OCI-M2 (cell line): ENCODE results near the gene TCL1B.
"Not testable (repeated sequence)": the region's sequence is repeated elsewhere in the genome, so short reads cannot be mapped to it uniquely, and the experiment has no call there.

ENCODE experiments used
- DNase-seq: peaks from one replicate; lab custom pipeline; 2025; ENCODE audit not compliant: unreplicated experiment; lab: John Stamatoyannopoulos, UW

TCL1B gene, protein sequence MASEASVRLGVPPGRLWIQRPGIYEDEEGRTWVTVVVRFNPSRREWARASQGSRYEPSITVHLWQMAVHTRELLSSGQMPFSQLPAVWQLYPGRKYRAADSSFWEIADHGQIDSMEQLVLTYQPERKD

DNA sequence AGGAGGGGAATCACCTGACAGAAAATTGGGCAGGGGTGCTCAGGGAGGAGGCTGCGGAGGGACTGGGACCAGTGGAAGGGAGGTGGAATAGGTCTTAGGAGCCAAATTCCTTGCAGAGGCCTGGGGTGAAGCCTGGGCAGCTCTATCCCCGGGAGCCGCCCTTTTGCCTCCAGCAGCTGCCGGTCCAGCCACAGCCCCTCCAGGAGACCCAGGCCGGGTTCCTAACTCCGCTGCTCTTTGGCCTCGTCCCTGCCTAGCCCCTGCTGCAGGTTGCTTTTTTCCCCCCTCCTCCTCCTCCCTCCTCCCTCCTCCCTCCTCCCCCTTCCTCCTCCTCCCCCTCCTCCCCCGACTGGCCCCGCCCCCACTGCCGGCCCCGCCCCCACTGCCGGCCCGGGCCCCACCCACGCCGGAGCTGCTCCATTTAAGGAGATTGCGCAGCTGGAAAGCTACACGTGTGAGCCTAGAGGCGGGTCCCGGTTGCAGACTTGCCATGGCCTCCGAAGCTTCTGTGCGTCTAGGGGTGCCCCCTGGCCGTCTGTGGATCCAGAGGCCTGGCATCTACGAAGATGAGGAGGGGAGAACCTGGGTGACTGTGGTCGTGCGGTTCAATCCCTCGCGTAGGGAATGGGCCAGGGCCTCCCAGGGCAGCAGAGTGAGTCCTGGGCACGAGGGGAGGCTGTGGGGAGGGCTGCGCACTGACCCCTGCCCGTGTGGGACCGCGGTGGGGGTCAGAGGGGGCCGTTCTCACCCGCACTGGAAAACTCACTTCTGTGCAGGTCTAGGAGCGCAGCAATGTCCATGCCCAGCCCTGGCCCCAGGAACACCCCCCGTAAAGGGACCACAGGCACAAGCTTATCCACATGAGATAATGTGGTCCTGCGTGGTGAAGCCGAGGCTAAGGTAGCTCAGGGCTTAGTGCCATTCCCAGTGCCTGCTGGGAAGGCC, at the start of gene TCL1B:
Gene TCL1B (plus strand): TSS at position 449 of the 945 bp plus-strand sequence. CDS start 42 bp downstream, at position 491.
- DNase-seq, result no peak

DNA sequence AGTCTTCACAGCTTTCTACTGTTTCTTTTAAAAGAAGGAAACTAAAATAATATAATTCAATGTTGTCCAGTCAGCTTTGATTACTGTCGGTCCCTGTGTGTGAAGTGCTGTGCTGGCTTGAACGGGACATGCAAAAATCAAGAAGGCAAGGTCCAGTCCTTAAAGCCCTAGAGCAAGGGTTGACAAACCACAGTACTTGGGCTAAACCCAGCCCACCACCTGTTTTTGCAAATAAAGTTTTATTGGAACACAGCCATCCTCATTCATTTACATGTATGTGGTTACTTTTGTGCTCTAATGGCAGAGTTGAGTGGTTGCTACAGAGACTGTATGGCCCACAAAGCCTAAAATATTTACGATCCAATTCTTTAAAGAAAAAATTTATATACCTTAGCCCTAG, 41.2 kb upstream of the TCL1B start:
- no peak for DNase-seq

DNA sequence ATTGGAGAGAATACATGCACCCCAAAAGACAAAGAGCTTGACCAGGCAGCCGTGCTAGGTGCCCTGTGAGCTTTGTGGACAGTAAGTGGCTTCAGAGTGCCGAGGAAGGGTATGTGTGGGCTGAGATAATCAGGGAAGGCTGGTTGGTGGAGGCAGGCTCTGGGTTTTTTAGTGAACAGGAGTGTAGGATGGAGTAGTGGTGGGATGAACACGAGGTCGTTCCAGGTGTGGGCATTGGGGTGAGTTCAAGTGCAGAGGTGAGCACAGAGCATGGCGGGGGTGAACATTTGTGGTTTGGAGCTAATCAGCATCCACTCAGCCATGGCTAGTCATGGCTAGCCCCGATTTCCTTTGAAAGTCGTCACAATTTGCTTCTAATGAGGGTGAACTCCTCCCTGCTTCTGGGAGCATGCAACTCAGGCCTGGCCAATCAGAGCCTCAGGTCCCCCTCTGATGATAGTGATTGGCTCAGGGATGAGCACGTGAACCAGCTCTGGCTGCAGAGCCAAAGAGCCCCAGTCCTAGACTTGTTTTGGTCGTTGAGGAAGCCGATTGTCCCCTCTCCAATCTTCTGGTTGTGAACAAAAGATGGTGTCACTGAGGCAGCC, 40.7 kb upstream of the TCL1B start:
- no peak for DNase-seq

DNA sequence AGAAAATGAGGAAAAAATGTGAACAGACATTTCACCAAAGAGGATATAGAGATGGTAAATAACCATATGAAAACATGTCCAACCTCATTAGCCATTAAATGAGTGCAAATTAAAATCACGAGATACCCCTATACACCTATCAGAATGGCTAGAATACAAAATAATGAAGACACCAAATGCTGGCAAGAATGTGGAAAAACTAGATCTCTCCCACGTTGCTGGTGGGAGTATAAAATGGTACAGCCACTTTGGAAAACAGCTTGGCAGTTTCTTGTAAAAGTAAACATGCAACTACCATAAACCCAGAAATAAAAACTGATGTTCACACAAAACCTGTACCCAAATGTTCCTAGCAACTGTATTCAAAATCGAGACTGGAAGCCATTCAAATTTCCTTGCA, 38.3 kb upstream of the TCL1B start:
- no peak for DNase-seq

DNA sequence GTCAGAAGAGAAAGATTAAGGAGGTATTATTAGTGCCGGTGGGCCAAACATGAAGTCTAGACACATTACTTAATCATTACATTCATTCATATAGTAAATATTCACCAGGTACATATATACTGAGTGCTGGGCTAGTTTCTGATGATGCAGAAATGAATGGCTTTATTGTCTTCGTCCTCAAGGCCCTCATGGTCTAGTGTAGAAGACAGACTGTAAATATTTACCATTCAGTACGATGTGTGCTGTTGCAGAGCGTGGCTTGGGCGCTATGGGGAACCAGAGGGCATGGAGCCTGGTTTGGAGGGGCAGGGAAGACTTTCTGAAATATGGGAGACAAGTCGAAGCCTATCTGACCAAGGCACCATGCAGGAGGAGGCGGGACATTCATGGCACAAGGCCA, 37.0 kb upstream of the TCL1B start:
- no peak for DNase-seq

DNA sequence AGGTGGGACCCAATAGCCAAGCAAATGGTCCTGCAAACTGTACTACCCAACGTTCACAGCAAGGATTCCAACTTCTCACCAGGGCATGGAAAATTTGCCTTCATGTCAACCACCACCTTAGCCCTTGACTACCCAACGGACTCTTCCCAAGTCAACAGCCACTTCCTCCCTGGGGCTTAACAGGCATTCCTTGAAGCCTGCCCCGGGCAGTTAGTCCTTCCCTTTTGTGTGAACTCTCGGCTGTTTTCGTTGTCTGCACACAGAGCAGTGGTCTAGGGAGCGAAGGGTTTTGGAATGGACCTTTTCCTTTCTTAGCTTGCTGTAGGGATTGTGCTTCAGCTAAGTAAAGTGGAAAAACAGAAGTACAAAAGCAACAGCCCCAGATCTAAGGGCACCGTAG, 35.2 kb upstream of the TCL1B start:
- no peak for DNase-seq

DNA sequence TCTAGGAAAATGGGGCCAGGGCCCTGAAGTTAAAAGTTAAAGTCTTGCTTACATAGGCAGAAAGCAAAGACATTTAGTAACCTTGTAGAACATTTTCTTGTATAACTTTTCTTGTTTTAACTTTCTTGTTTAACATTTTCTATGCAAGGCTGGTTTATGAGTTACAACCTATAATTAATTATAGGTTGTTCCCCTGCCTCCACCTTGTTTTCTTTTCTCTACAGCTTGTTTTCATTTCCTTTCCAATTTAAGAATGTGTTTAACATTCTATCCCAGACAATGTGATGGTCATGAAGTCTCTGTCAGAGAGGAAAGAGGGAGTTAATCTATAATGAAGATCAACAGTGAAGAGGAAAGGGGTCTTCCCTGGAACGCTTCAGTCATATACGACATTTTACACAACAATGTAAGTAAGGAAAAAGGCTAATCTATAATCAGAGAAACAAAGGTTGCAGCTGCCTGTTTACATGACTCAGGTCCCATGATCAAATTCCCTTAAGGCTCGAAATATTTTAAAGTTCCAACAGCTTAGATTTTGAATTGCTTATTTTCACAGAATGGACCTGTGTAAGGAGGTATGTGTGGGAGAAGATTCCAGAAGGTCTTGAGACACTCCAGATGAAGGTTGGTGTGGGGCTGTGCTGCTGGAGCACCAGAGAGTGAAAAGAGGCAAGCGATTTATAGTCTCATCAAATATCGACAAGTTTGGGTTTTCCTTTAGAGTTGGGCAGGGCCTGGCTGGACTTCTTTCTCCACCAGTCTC, 34.2 kb upstream of the TCL1B start:
- DNase-seq, result no peak

DNA sequence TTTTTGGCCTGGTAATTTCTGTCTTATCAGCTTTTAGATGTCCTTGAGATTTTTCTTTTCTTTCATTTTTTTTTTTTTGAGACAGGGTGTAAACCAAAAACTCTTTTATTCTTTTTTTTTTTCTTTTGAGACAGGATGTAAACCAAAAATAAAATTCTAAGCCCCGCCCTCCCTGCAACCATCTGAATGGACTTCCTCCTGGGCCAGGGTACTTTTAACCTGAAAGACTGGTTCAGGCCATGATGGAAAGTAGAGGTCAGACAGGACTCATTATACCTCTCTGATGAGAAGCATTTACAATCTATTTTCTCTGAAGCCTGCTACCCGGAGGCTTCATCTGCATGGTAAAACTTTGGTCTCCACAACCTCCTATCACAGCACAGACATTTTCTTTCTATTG, 33.5 kb upstream of the TCL1B start:
- DNase-seq, result no peak

DNA sequence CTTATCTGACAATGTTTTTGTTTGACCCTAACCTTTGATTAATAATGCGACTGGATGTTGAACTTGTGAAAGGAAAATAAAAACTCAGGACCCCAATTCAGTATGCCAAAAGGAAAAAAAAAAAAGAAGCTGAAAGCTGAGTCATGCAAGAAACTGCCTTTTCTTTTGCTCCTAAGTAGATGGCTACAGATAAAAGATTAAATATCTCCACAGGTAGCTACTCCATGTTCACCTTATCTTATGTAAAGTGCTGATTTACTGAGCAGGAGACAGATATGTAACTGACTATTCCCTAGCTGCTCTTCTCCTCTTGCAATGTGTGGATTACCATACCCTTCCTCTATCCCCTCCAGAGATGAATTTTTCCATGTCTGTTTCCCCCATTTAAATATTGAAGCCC, 30.8 kb upstream of the TCL1B start:
- no peak for DNase-seq

DNA sequence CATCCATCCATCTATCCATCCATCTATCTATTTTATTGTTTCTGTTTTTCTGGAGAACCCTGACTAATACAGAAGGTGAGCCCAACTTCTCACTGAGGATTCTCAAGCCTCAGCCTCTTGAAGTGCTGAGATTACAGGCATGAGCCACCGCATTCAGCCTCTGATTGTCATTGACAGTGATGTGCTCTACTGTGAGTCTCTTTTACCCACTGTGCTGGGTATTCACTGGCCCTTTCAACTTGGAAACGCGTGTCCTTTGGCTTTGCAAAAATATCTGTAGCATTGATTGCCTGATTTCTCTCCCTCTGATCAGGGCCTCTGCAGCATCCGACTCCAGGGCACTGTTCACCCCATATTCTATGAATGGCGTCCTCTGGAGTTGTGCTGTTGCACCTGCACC, 29.6 kb upstream of the TCL1B start:
- DNase-seq, result no peak

DNA sequence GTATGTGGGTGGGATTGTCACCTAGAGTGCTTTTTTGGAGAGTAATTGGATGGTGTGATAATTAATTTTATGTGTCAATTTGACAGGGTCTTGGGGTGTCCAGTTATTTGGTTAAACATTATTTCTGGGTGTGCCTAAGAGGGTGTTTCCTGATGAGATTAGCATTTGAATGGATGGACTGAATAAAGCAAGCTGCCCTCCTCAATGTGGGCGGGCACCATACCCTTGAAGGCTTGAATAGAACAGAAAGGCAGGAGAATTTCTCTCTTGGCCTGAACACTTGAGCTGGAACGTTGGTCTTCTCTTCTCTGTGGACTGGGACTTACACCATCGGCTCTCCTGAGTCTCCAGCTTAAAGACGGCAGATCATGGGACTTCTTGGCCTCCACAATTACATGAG, 28.8 kb upstream of the TCL1B start:
- no peak for DNase-seq

DNA sequence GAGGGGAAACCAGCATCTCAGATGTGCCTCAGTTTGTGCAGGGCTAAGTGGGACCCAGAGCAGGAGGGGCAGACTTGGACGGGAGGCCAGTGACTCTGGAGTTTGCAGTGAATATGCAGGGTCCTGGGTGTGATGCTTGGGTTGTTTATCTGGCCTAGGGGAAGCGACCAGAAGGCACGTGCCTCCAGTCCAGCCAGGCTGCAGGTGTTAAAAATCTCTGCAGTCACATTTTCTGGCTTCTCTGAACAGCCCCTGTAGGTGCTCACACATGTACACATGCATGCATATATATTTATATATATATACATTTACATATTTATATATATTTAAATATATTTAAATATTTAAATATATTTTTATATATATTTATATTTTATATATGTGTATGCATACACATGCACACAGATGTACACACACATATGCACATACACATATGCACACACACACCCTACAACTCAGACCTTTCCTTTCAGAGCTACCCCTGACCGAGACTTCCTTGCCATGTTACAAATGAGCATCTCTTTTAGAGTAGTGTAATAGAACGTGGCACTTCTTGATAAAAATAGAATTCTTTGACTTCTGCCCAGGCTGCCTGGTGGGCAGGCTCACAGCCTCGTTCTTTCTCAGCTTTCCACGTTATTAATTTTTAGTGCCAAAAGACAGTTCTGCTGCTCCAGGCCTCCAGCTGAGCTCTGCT, 26.8 kb upstream of the TCL1B start:
- DNase-seq, result no peak

DNA sequence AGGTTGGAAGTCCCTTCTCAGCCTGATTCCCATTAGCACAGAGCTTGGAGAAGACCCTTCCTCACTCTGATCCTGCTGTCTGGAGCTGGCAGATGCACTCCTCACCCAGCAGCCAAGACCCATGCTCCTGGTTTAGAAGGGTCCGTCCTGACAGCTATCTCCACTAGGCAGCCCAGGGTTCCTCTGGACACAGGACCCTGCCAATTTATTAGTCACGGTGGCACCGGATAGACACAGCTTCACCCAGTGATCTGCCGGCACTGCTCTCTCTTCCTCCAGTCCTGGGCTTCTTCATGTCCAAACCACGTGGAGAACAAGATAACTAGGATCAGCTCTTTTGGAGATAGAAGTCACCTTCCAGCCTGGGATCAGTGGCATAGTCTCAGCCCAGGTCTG, 26.2 kb upstream of the TCL1B start:
- no peak for DNase-seq

DNA sequence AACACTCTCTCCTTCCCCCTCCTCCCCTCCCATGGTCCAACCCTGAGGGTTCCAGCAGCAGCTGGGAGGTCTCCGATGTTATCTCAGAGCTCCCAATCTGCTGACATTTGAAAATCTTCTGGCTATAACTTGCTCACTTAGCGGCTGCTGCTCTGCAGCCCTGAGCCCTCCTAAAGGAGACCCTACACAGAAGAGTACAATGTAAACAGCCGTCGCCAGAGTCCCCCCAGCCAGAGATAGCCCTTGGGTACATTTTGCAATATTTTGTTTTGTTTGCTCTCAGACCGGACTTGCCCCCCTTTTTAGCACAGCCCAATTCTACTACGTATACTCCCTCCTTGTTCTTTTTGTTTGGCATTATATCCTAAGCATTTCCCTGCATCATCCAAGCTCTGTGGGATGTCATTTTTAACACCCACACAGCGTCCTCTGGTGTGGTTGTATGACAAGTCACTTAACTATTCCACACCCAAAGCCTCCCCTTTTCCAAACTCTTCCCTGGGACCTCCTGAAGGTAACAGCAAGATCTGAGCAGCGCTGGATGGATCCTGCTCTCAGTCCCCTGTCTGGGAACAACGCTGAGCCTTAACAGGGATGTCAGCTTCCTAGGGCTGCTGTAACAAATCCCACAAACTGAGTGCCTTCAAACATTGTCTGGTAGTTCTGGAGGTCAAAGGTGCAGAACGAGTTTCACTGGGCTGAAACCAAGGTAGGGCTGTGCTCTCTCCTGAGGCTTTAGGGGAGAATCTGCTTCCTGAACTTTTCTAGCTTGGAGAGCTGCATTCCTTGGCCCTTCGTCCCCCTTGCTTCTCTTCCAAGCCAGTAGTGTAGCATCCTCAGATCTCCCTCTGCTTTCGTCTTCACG, 25.3 kb upstream of the TCL1B start:
- no peak for DNase-seq

DNA sequence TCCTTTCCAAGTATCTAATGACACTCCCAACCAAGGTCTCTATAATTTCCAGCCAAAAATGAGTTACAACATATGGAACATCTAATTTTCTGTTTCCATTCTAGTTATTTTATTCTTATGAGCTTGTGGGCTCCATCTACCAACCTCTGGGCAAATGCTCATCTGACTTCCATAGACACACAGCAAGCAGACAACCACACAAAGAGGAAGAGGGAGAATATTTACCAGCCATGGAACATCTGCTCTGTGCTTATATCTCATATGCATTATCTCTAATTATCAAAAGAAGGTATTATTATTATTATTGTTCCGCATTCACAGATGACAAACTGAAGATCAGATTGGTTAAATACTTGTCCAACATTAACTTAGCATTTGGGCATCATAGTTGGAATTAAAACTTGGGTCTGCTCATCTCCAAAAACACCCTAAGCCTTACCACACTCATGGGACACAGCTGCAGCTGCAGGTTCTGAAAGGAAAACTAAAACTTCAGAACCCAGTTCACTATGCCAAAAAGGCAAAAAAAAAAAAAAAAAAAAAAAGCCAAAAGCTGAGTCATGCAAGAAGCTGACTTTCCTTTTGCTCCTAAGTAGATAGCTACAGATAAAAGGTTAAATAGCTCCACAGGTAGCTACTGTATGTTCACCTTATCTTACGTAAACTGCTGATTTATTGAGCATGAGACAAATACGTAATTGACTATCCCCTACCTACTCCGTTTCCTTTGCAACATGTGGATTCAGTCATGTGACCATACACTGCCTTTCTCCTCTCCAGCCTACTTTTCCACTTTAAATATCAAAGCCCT, 23.6 kb upstream of the TCL1B start:
- DNase-seq, result no peak

DNA sequence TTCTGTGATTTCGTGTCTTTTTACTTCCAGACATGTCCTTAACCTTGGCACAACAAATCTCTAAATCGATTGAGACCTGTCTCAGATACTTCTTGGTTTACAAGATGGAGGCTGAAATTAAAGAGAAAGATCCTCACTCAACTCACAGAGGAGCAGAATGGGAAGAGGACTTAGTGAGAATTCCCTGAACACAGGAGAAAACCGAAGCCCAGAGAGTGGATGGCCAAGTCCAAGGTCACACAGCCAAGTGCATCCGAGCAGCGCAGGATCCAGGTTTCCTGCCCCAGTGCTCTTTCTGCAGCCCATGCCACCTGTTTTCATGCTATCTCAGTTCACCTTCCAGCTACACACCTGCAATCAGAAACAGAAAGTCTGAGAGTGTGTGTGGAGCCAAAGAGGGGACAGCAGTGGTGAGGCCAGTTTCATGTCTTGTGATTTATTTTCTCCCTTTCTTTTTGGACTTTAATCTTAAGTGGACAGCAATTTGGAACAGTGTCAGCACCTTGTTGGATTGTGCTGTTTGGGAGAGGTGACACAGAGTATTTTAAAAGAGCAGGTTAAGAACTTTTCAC, 22.9 kb upstream of the TCL1B start:
- no peak for DNase-seq

DNA sequence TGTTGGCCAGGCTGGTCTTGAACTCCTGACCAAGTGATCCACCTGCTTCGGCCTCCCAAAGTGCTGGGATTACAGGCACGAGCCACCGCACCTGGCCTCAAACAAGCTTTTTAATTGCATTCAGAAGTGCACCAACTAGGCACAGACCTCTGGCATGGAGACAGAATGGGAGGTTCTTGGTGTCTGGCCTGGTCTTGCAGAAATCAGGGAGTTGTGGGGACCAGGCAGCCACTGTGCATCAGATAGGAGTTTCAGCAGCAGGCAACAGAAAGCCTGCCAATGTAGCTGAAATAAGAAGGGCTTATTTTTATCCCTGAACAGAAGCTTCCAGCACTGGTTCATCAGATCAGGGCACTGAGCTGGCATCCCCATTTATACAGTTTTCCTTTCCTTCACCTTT, 22.2 kb upstream of the TCL1B start:
- no peak for DNase-seq

DNA sequence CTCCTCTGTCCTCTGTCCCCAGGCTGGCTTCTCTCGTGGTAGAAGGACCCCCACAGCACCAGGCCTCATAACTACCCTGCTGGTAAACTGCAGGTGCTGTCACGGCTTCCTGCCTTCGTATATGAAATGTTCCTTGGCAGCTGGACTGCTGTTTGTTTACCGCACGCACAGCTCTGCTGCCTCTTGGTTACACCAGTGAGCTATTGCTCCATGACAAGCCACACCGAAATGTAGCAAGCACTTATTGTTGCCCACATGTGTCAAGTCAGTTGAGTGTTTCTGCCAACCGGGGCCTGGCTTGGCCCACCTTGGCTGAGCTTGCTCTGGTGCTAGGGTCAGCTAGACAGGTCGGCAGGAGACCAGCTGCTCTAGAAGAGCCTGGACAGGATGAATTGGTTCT, 21.7 kb upstream of the TCL1B start:
- no peak for DNase-seq

DNA sequence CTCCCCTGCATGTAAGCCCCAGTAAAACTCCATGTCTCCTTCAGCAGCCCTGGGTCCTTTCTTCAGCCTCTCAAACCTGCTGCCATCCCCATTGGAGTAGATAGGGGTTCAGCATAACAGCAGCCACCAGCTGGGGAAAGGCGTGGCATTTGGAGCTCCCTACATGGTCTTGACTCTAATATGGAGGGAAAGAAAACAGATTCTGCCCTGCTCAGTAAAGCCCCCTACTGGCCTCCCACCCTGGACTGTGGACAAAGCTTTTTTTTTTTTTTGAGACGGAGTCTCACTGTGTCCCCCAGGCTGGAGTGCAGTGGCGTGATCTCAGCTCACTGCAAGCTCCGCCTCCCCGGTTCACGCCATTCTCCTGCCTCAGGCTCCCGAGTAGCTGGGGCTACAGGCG, 20.7 kb upstream of the TCL1B start:
- DNase-seq, result not testable (repeated sequence)
